H1 (cell line): ENCODE data around the gene BTBD7. TPM values are rescaled to one million over a fixed set of nuclear protein-coding genes. Genes with fewer than 3 reads are reported as not detected.

ENCODE experiments used
- CTCF ChIA-PET: fragments of 300-600 bp; sonication (Branson Sonifier 250); formaldehyde crosslinking; loops from one replicate; lab custom pipeline; 2021; ENCODE audit not compliant: partially characterized antibody; lab: Charles Lee
- POLR2A ChIA-PET: fragments of 300-600 bp; sonication (Branson Sonifier 250); formaldehyde crosslinking; loops from one replicate; lab custom pipeline; 2021; ENCODE audit warnings: inconsistent platforms; ENCODE audit not compliant: partially characterized antibody; lab: Charles Lee
- DNase-seq, 2 experiments: peaks; one replicate each; pipeline versions ENCODE4 v3.0.0 to v3.0.0-alpha.2; 2010 to 2022; ENCODE audit warnings: low spot score in 2 of 2, low read depth in 1 of 2, mixed read lengths in 1 of 2
- FAIRE-seq: peaks from 2 replicates; lab custom pipeline; 2011; peaks lifted over from hg19 to GRCh38; lab: Jason Lieb, UNC
- H2AFZ ChIP-seq: 2 replicates; pipeline ENCODE4 v1.8.1; 2012; ENCODE audit warnings: low read length, inconsistent platforms
- H2AK5ac ChIP-seq: 2 replicates; pipeline ENCODE4 v1.6.1; 2013; ENCODE audit warnings: low read depth, low read length
- H2BK120ac ChIP-seq: replicated peaks from 2 replicates; pipeline ENCODE3; 2013; ENCODE audit warnings: low read depth, low read length, inconsistent platforms
- H2BK12ac ChIP-seq: 2 replicates; pipeline ENCODE4 v1.6.1; 2013; ENCODE audit warnings: low read depth, low read length
- H2BK15ac ChIP-seq: 2 replicates; pipeline ENCODE4 v1.6.1; 2013; ENCODE audit warnings: low read length
- H2BK20ac ChIP-seq: 2 replicates; pipeline ENCODE4 v1.6.1; 2013; ENCODE audit warnings: low read length
- H2BK5ac ChIP-seq: 2 replicates; pipeline ENCODE4 v1.6.1; 2013; ENCODE audit warnings: low read depth, low read length
- H3K14ac ChIP-seq: 2 replicates; pipeline ENCODE4 v1.6.1; 2013; ENCODE audit warnings: inconsistent platforms; ENCODE audit not compliant: insufficient read length
- H3K18ac ChIP-seq: 2 replicates; pipeline ENCODE4 v1.6.1; 2013; ENCODE audit warnings: low read length; ENCODE audit errors: extremely low read depth
- H3K23ac ChIP-seq: 2 replicates; pipeline ENCODE4 v1.6.1; 2013; ENCODE audit warnings: inconsistent platforms; ENCODE audit not compliant: insufficient read length
- H3K23me2 ChIP-seq: 2 replicates; pipeline ENCODE4 v1.6.1; 2013; ENCODE audit warnings: low read depth, low read length
- H3K27ac ChIP-seq: 2 replicates; pipeline ENCODE4 v1.6.1; 2011; ENCODE audit warnings: low read depth, low read length, inconsistent platforms
- H3K27me3 ChIP-seq, 4 experiments: replicated peaks in 1 of 4; 1 replicate in 1 of 4; 2 replicates in 3 of 4; pipeline versions ENCODE4 v1.6.1 to v1.8.1; 2011 to 2013; ENCODE audit warnings: low read length in 3 of 4, mild to moderate bottlenecking in 3 of 4, inconsistent platforms in 2 of 4, mixed read lengths in 2 of 4, moderate library complexity in 1 of 4; ENCODE audit not compliant: control insufficient read depth in 3 of 4, insufficient read depth in 3 of 4; ENCODE audit errors: extremely low read depth in 1 of 4
- H3K36me3 ChIP-seq, 4 experiments: 2 replicates each; pipeline versions ENCODE4 v1.6.1 to v1.8.1; 2011 to 2013; ENCODE audit warnings: mild to moderate bottlenecking in 4 of 4, low read length in 3 of 4, moderate library complexity in 2 of 4, control low read depth in 1 of 4, inconsistent platforms in 1 of 4; ENCODE audit not compliant: insufficient read depth in 4 of 4, control insufficient read depth in 2 of 4
- H3K4ac ChIP-seq: replicated peaks from 2 replicates; pipeline ENCODE3; 2013; ENCODE audit warnings: low read length, low read depth, mixed read lengths, inconsistent platforms; ENCODE audit not compliant: insufficient read length
- H3K4me1 ChIP-seq, 4 experiments: replicated peaks in 1 of 4; 1 replicate in 1 of 4; 2 replicates in 3 of 4; pipeline versions ENCODE4 v1.6.1 to v1.8.1; 2011 to 2013; ENCODE audit warnings: low read length in 3 of 4, inconsistent platforms in 2 of 4, mixed read lengths in 1 of 4; ENCODE audit not compliant: insufficient read depth in 4 of 4, control insufficient read depth in 3 of 4
- H3K4me2 ChIP-seq, 2 experiments: 2 replicates each; pipeline versions ENCODE4 v1.6.1 to v1.8.1; 2011 to 2013; ENCODE audit warnings: low read depth in 2 of 2, low read length in 2 of 2, control low read depth in 1 of 2, inconsistent platforms in 1 of 2, mild to moderate bottlenecking in 1 of 2; ENCODE audit not compliant: insufficient read depth in 1 of 2
- H3K4me3 ChIP-seq, 4 experiments: fragments of 200-600, 300-600 bp in 1 of 4; sonication (generic), shearing (Covaris generic), sonication (Bioruptor Twin) in 1 of 4; 2 replicates each; pipeline versions ENCODE4 v1.5.1 to v1.8.1; 2011 to 2016; ENCODE audit warnings: low read length in 4 of 4, low read depth in 3 of 4, control low read depth in 2 of 4, inconsistent platforms in 2 of 4, mild to moderate bottlenecking in 2 of 4, mixed read lengths in 1 of 4, moderate library complexity in 1 of 4; ENCODE audit not compliant: insufficient read depth in 2 of 4; ENCODE audit errors: extremely low read depth in 1 of 4
- H3K56ac ChIP-seq: replicated peaks from 2 replicates; pipeline ENCODE3; 2013; ENCODE audit warnings: low read depth, mild to moderate bottlenecking, mixed read lengths, low read length, inconsistent platforms; ENCODE audit not compliant: insufficient read length
- H3K79me1 ChIP-seq: 2 replicates; pipeline ENCODE4 v1.6.1; 2013; ENCODE audit warnings: low read depth, low read length, control low read depth
- H3K79me2 ChIP-seq, 2 experiments: 2 replicates each; pipeline versions ENCODE4 v1.6.1 to v1.8.1; 2012 to 2013; ENCODE audit warnings: low read length in 2 of 2, mild to moderate bottlenecking in 2 of 2, inconsistent platforms in 1 of 2; ENCODE audit not compliant: insufficient read depth in 2 of 2, control insufficient read depth in 1 of 2
- H3K9ac ChIP-seq, 4 experiments: replicated peaks in 1 of 4; 1 replicate in 1 of 4; 2 replicates in 3 of 4; pipeline versions ENCODE4 v1.6.1 to v1.8.1; 2011 to 2013; ENCODE audit warnings: low read depth in 3 of 4, low read length in 3 of 4, control low read depth in 2 of 4, mild to moderate bottlenecking in 2 of 4, moderate library complexity in 2 of 4, inconsistent platforms in 1 of 4; ENCODE audit errors: extremely low read depth in 1 of 4
- H3K9me3 ChIP-seq, 2 experiments: 2 replicates each; pipeline versions ENCODE4 v1.6.1 to v1.8.1; 2012 to 2013; ENCODE audit warnings: mild to moderate bottlenecking in 2 of 2, moderate library complexity in 2 of 2, control low read depth in 1 of 2, inconsistent platforms in 1 of 2, low read depth in 1 of 2, low read length in 1 of 2, mixed read lengths in 1 of 2; ENCODE audit not compliant: insufficient read depth in 2 of 2
- H4K20me1 ChIP-seq, 2 experiments: replicated peaks in 1 of 2; 2 replicates each; pipeline versions ENCODE3 to v1.8.1; 2011 to 2013; ENCODE audit warnings: inconsistent platforms in 2 of 2, low read length in 2 of 2, mild to moderate bottlenecking in 1 of 2; ENCODE audit not compliant: insufficient read depth in 2 of 2, control insufficient read depth in 1 of 2
- H4K5ac ChIP-seq: 2 replicates; pipeline ENCODE4 v1.6.1; 2013; ENCODE audit warnings: low read length, low read depth, mixed read lengths, inconsistent platforms; ENCODE audit not compliant: insufficient read length
- H4K8ac ChIP-seq: 2 replicates; pipeline ENCODE4 v1.8.0; 2013; ENCODE audit warnings: mild to moderate bottlenecking, moderate library complexity, low read length, inconsistent platforms; ENCODE audit not compliant: insufficient read depth; ENCODE audit errors: extremely low read depth
- H4K91ac ChIP-seq: replicated peaks from 2 replicates; pipeline ENCODE3; 2013; ENCODE audit warnings: low read length, mixed read lengths, inconsistent platforms; ENCODE audit not compliant: insufficient read length
- ATF3 ChIP-seq: IDR thresholded peaks from 2 replicates; pipeline ENCODE4 v1.6.1; 2011; ENCODE audit warnings: low read depth, mild to moderate bottlenecking, low read length; ENCODE audit not compliant: insufficient read depth
- BRCA1 ChIP-seq: IDR thresholded peaks from 2 replicates; pipeline ENCODE4 v1.6.1; 2012; ENCODE audit warnings: low read depth, low read length, improper control_type of control experiment
- CBX5 ChIP-seq: fragments of 300-800, 300-1000 bp; sonication (generic); IDR thresholded peaks from 2 replicates; pipeline ENCODE4 v1.7.1; 2016; ENCODE audit warnings: antibody characterized with exemption, low read length, low read depth
- EP300 ChIP-seq, 2 experiments: IDR thresholded peaks; 1 replicate in 1 of 2; 2 replicates in 1 of 2; pipeline ENCODE4 v1.6.1; 2011 to 2012; ENCODE audit warnings: low read depth in 2 of 2, low read length in 2 of 2, mild to moderate bottlenecking in 2 of 2, borderline replicate concordance in 1 of 2, inconsistent platforms in 1 of 2, moderate library complexity in 1 of 2
- HDAC2 ChIP-seq, 2 experiments: fragments of 300-600 bp in 1 of 2; sonication (generic) in 1 of 2; IDR thresholded peaks; 2 replicates each; pipeline ENCODE4 v1.6.1; 2011 to 2012; ENCODE audit warnings: low read depth in 2 of 2, low read length in 2 of 2, mild to moderate bottlenecking in 2 of 2, moderate library complexity in 2 of 2, borderline replicate concordance in 1 of 2, inconsistent platforms in 1 of 2
- JUND ChIP-seq: IDR thresholded peaks from 2 replicates; pipeline ENCODE4 v1.6.1; 2011; ENCODE audit warnings: mild to moderate bottlenecking, improper control_type of control experiment, low read length
- MAX ChIP-seq: IDR thresholded peaks from 2 replicates; pipeline ENCODE4 v1.6.1; 2012; ENCODE audit warnings: inconsistent platforms
- RAD21 ChIP-seq, 2 experiments: IDR thresholded peaks in 1 of 2; conservative IDR thresholded peaks in 1 of 2; 2 replicates each; pipeline ENCODE4 v1.6.1; 2011; ENCODE audit warnings: low read depth in 2 of 2, low read length in 2 of 2, improper control_type of control experiment in 1 of 2, inconsistent platforms in 1 of 2, mild to moderate bottlenecking in 1 of 2, moderate library complexity in 1 of 2
- SIN3A ChIP-seq, 2 experiments: IDR thresholded peaks in 1 of 2; conservative IDR thresholded peaks in 1 of 2; 2 replicates each; pipeline ENCODE4 v1.6.1; 2011 to 2012; ENCODE audit warnings: low read length in 2 of 2, improper control_type of control experiment in 1 of 2, low read depth in 1 of 2, mild to moderate bottlenecking in 1 of 2
- polyA plus RNA-seq, 7 experiments: library from polyadenylated mRNA; depleted of rRNA in 3 of 7; stranded (reverse) in 5 of 7; unstranded in 2 of 7; fragments of >200 nt in 5 of 7; fragments of 200-250 nt in 2 of 7; gene quantifications; 1 replicate in 5 of 7; 2 replicates in 1 of 7; 4 replicates in 1 of 7; pipeline versions ENCODE4 v1.2.1 to v1.2.3, GENCODE V29; 2011 to 2013; ENCODE audit warnings: missing spikeins in 2 of 7, mixed read lengths in 2 of 7
- total RNA-seq: library from RNA; stranded (reverse); fragmentation: NEBNext Ultra II Directional; extraction: Animal tissue kit (Norgen Biotek cat#: 25700); gene quantifications from 2 replicates; pipeline ENCODE4 v1.2.1, GENCODE V29; 2021

Gene BTBD7
- total and polyA plus RNA-seq, 2 of the 8 experiments (the other 6 are each of a cell fraction or from before 2014, with no cell fraction given), result 12.1 to 46.1 TPM

GRCh38 chr14:93320489-93320888 lies 12.3 kb downstream of the BTBD7 start:
- Histone ChIP-seq H2BK120ac (no peak overlapping the region), H4K91ac (no peak overlapping the region), H3K9me3 (no peaks in the 10 kb centered on the region), H2BK12ac (no peak overlapping the region), H2BK20ac (no peak overlapping the region), H3K18ac (no peak overlapping the region), H4K5ac (no peak overlapping the region), H3K4me1 (peaks cover 0 to 14% (median 6%) of the 10 kb centered on the region in 4 experiments; a peak in 6 of 7 replicates), H2AK5ac (no peak overlapping the region), H3K36me3 (no peaks in the 10 kb centered on the region), H3K14ac (no peak overlapping the region), H3K23me2 (no peaks in the 10 kb centered on the region), H2BK5ac (no peak overlapping the region), H3K4me2 (no peak overlapping the region), H3K9ac (no peak overlapping the region), H4K8ac (no peak overlapping the region), H3K79me1 (peaks cover 10% of the 10 kb centered on the region; the same call in 1 of the 2 replicates), H2BK15ac (no peak overlapping the region), H3K4ac (no peak overlapping the region), H4K20me1 (peaks cover 0 to 7% of the 10 kb centered on the region in 2 experiments)
- no peak for DNase-seq
- POLR2A ChIA-PET, result interaction anchor here (0.6 kb wide), 1 partner anchor 20 kb away, joined by 3 read pairs; no protein-coding TSS in a partner anchor
- CTCF ChIA-PET, result no interaction called here
- TF ChIP-seq CBX5 (no peak), MAX (no peak), ATF3 (no peak), JUND (no peak), SIN3A (conservative IDR thresholded peaks at IDR 0.05 in 1 of 2, IDR thresholded peaks at IDR 0.05 in 1 of 2; ENCODE audit: low read depth in 1 of 2, low read length in 2 of 2) (no peak), HDAC2 (IDR thresholded peaks at IDR 0.05; ENCODE audit: borderline replicate concordance in 1 of 2, low read depth in 2 of 2, low read length in 2 of 2) (no peak), BRCA1 (no peak), RAD21 (IDR thresholded peaks at IDR 0.05 in 1 of 2, conservative IDR thresholded peaks at IDR 0.05 in 1 of 2; ENCODE audit: low read depth in 2 of 2, low read length in 2 of 2) (no peak), EP300 (IDR thresholded peaks at IDR 0.05; ENCODE audit: borderline replicate concordance in 1 of 2, low read depth in 2 of 2, low read length in 2 of 2) (no peak)
- TF ChIP-seq, all 59 proteins: peak for 0
- peaks cover 0 to 95% of the 10 kb centered on the region in 2 experiments; a peak in 3 of 4 replicates for H3K79me2 ChIP-seq
- no peak overlapping the region for H3K4me3 ChIP-seq
- no peak overlapping the region for H2AFZ ChIP-seq
- H3K27me3 ChIP-seq, result no peaks in the 10 kb centered on the region
- no peak overlapping the region for H3K56ac ChIP-seq
- FAIRE-seq, result no peak
- no peak overlapping the region for H3K27ac ChIP-seq
- no peak overlapping the region for H3K23ac ChIP-seq
